Activated CD8-positive, alpha-beta T cell treated with anti-CD3 and anti-CD28 coated beads for 36 hours (primary cell): ENCODE results near the gene ISG20. TPM values are rescaled to one million over a fixed set of nuclear protein-coding genes. Genes with fewer than 3 reads are reported as not detected.

Experiments used
- ATAC-seq: fragments of 200-7000 bp; cut with Tn5 transposase; one replicate; pipeline ENCODE4 v1.10.0; 2021; ENCODE audit warnings: mild to moderate bottlenecking, moderate library complexity
- CTCF ChIA-PET: fragments of 350-600 bp; sonication (Branson Sonifier 250); formaldehyde crosslinking; loops from one replicate; lab custom pipeline; 2021; ENCODE audit warnings: antibody characterized with exemption; lab: Charles Lee
- POLR2A ChIA-PET: fragments of 350-600 bp; sonication (Branson Sonifier 250); formaldehyde crosslinking; loops from one replicate; lab custom pipeline; 2021; ENCODE audit warnings: antibody characterized with exemption; lab: Charles Lee
- DNase-seq: peaks from one replicate; pipeline ENCODE4 v3.0.0-alpha.2; 2020
- H3K27ac Mint-ChIP-seq: one replicate; pipeline ENCODE4 v1.8.0; 2021; ENCODE audit warnings: mild to moderate bottlenecking, mixed read lengths
- H3K27me3 Mint-ChIP-seq: one replicate; pipeline ENCODE4 v1.8.0; 2021; ENCODE audit warnings: mixed read lengths
- H3K36me3 Mint-ChIP-seq: one replicate; pipeline ENCODE4 v1.8.0; 2021; ENCODE audit warnings: low read depth, mixed read lengths
- H3K4me1 Mint-ChIP-seq: one replicate; pipeline ENCODE4 v1.8.0; 2021; ENCODE audit warnings: low read depth, mixed read lengths
- H3K4me3 Mint-ChIP-seq: one replicate; pipeline ENCODE4 v1.8.0; 2021; ENCODE audit warnings: mild to moderate bottlenecking, moderate library complexity, mixed read lengths
- H3K9me3 Mint-ChIP-seq: one replicate; pipeline ENCODE4 v1.8.0; 2021; ENCODE audit warnings: mixed read lengths
- CTCF ChIP-seq: fragments of 200-600 bp; IDR thresholded peaks from one replicate; pipeline ENCODE4 v1.8.0; 2022; ENCODE audit warnings: antibody characterized with exemption, mild to moderate bottlenecking
- intact Hi-C: fragments of 100-400 bp; cut with micrococcal nuclease; formaldehyde crosslinking; loops from one replicate; pipeline ENCODE4 v1.10.0; 2022
- total RNA-seq, 2 experiments: library from RNA; stranded (reverse); gene quantifications; one replicate each; pipeline ENCODE4 v1.2.3, GENCODE V29; 2021

Gene ISG20
- total RNA-seq, result 10 to 100 TPM; 75.1 to 82.8 TPM

GRCh38 chr15:88638626-88639372, at the start of gene ISG20:
Gene ISG20, plus strand, starts transcription at chr15:88639016. Its CDS starts 351 bp downstream, at chr15:88639367.
- intact Hi-C loops, result no loop called here
- Mint-ChIP-seq H3K27ac (peak within 1 kb of the TSS; percentile 96), H3K36me3 (peaks cover 54% of the 10 kb centered on the region), H3K4me1 (peaks cover 81% of the 10 kb centered on the region), H3K4me3 (peak within 1 kb of the TSS; percentile 82), H3K9me3 (no peaks in the 10 kb centered on the region), H3K27me3 (no peaks in the 10 kb centered on the region)
- DNase-seq (peak; percentile 99), ATAC-seq (peak; percentile 82)
- CTCF ChIA-PET, result interaction anchor here (1.1 to 2.0 kb wide), 12 partner anchors 10 to 266 kb away, joined by 4 to 30 read pairs (median 8); partner anchors contain the start of genes MRPL46 and MRPS11
- POLR2A ChIA-PET, result interaction anchor here (0.5 to 2.1 kb wide), 4 partner anchors 10 to 183 kb away, joined by 3 to 23 read pairs (median 6); partner anchors contain the start of genes MRPL46 and MRPS11
- peak; percentile 47 for TF ChIP-seq CTCF

- Mint-ChIP-seq H3K4me3 (no peak overlapping the region), H3K27me3 (peaks cover 2% of the 10 kb centered on the region), H3K9me3 (no peaks in the 10 kb centered on the region), H3K4me1 (no peaks in the 10 kb centered on the region), H3K27ac (no peak overlapping the region), H3K36me3 (no peaks in the 10 kb centered on the region)
- no peak for TF ChIP-seq CTCF
- intact Hi-C loops, result no loop called here
- ChIA-PET POLR2A (no interaction called here), CTCF (no interaction called here)
- ATAC-seq, result no peak
- DNase-seq, result no peak
Measured at GRCh38 chr15:88590759-88591158, 48.1 kb upstream of the ISG20 start.

- H3K9me3 Mint-ChIP-seq, result no peaks in the 10 kb centered on the region
- no peak overlapping the region for H3K4me3 Mint-ChIP-seq
- intact Hi-C loops, result no loop called here
- H3K27me3 Mint-ChIP-seq, result peaks cover 2% of the 10 kb centered on the region
- TF ChIP-seq CTCF, result no peak
- ATAC-seq (no peak), DNase-seq (no peak)
- ChIA-PET CTCF (no interaction called here), POLR2A (no interaction called here)
- no peak overlapping the region for H3K27ac Mint-ChIP-seq
- no peaks in the 10 kb centered on the region for H3K36me3 Mint-ChIP-seq
- H3K4me1 Mint-ChIP-seq, result no peaks in the 10 kb centered on the region
Measured at GRCh38 chr15:88591384-88591783, 47.4 kb upstream of the ISG20 start.

DNA sequence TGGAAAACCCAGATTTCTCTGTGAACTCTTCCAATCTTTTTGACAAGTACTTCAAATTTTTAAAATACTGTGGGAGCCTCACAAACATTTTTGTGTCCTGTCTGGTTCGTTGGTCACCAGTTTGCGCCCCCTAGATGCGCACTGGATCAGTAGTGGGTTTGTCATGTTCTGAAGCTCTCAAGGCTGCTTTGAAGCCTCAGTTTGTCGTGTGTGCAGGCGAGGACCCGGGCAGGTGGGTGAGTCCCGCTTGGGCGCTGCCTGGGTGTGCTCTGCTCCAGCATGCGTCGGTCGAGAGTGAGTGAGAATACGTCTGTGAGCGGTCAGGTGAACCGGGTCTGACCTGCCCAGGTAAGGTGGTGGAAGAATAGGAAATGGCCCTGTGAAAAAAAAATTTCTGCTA, 34.9 kb upstream of the ISG20 start:
- POLR2A ChIA-PET, result no interaction called here
- no peaks in the 10 kb centered on the region for H3K36me3 Mint-ChIP-seq
- DNase-seq (no peak), ATAC-seq (no peak)
- TF ChIP-seq CTCF, result no peak
- H3K4me1 Mint-ChIP-seq, result peaks cover 16% of the 10 kb centered on the region
- H3K27me3 Mint-ChIP-seq, result peaks cover 52% of the 10 kb centered on the region
- no peaks in the 10 kb centered on the region for H3K9me3 Mint-ChIP-seq
- CTCF ChIA-PET, result no interaction called here
- no peak overlapping the region for H3K27ac Mint-ChIP-seq
- no peak overlapping the region for H3K4me3 Mint-ChIP-seq
- intact Hi-C loops, result no loop called here
